ENCODE results near the gene NMT1.

Gene NMT1

GRCh38 chr17:45139533-45139920 is 78.4 kb downstream of the NMT1 start:
- ChIA-PET POLR2A (interaction anchor here (1.6 kb wide), 1 partner anchor 9 kb away, joined by 8 read pairs; the partner anchor contains the start of gene HEXIM1), CTCF (interaction anchor here (0.7 to 16.6 kb wide), 5 partner anchors 10 to 219 kb away, joined by 3 to 677 read pairs (median 5); partner anchors contain the start of gene HEXIM1)
- no peak for DNase-seq (ENCODE audit: low read depth, low spot score)
- H3K4me3 ChIP-seq (ENCODE audit: low read depth, low read length) = no peak overlapping the region
- no peak for TF ChIP-seq CTCF (IDR thresholded peaks at IDR 0.05; ENCODE audit: insufficient read depth, low read length, missing control alignments)

GRCh38 chr17:45143094-45143670 is 82.1 kb downstream of the NMT1 start:
- DNase-seq (ENCODE audit: low read depth, low spot score) = no peak
- ChIA-PET POLR2A (interaction anchor here (1.5 to 2.1 kb wide), 2 partner anchors 8 to 18 kb away, joined by 6 to 11 read pairs; partner anchors contain the start of genes ACBD4 and HEXIM2), CTCF (interaction anchor here (1.2 to 16.6 kb wide), 6 partner anchors 8 to 55 kb away, joined by 3 to 677 read pairs (median 8); partner anchors contain the start of gene ACBD4)
- no peak for TF ChIP-seq CTCF (IDR thresholded peaks at IDR 0.05; ENCODE audit: insufficient read depth, low read length, missing control alignments)
- H3K4me3 ChIP-seq (ENCODE audit: low read depth, low read length) = no peak overlapping the region

- peak overlapping the region; percentile 44 for H3K4me3 ChIP-seq (ENCODE audit: low read depth, low read length)
- CTCF ChIA-PET = interaction anchor here (0.6 to 3.8 kb wide), 6 partner anchors 8 to 55 kb away, joined by 3 to 75 read pairs (median 4); partner anchors contain the start of gene ACBD4
- POLR2A ChIA-PET = interaction anchor here (1.5 to 2.1 kb wide), 2 partner anchors 9 to 18 kb away, joined by 6 to 11 read pairs; partner anchors contain the start of genes ACBD4 and HEXIM2
- DNase-seq (ENCODE audit: low read depth, low spot score) = no peak
- TF ChIP-seq CTCF (IDR thresholded peaks at IDR 0.05; ENCODE audit: insufficient read depth, low read length, missing control alignments) = no peak
These were observed 82.7 kb downstream of the NMT1 start for GRCh38 chr17:45143767-45144198.

GRCh38 chr17:45144199-45145034 is 83.3 kb downstream of the NMT1 start:
- ChIA-PET CTCF (interaction anchor here (0.6 to 3.8 kb wide), 6 partner anchors 9 to 54 kb away, joined by 3 to 75 read pairs (median 4); partner anchors contain the start of gene ACBD4), POLR2A (interaction anchor here (0.6 to 2.1 kb wide), 3 partner anchors 9 to 71 kb away, joined by 3 to 11 read pairs (median 6); partner anchors contain the start of genes ACBD4 and HEXIM2)
- H3K4me3 ChIP-seq (ENCODE audit: low read depth, low read length) = peak overlapping the region; percentile 44
- DNase-seq (ENCODE audit: low read depth, low spot score) = no peak
- TF ChIP-seq CTCF (IDR thresholded peaks at IDR 0.05; ENCODE audit: insufficient read depth, low read length, missing control alignments) = no peak

- ChIA-PET POLR2A (interaction anchor here (0.6 to 2.1 kb wide), 2 partner anchors 17 to 71 kb away, joined by 3 to 11 read pairs; partner anchors contain the start of gene HEXIM2), CTCF (interaction anchor here (3.8 to 19.9 kb wide), 2 partner anchors 10 to 54 kb away, joined by 75 to 399 read pairs; partner anchors contain the start of gene ACBD4)
- TF ChIP-seq CTCF (IDR thresholded peaks at IDR 0.05; ENCODE audit: insufficient read depth, low read length, missing control alignments) = no peak
- no peak overlapping the region for H3K4me3 ChIP-seq (ENCODE audit: low read depth, low read length)
- no peak for DNase-seq (ENCODE audit: low read depth, low spot score)
These were observed 83.9 kb downstream of the NMT1 start for GRCh38 chr17:45145035-45145389.
